Measurements from ENCODE around the gene CCDC40. TPM values are rescaled to one million over a fixed set of nuclear protein-coding genes. Genes with fewer than 3 reads are reported as not detected.

The CCDC40 gene
- total and polyA plus RNA-seq, 2 of the 13 experiments (the other 11 are each of a cell fraction or from before 2014, with no cell fraction given) = 4.1 to 5.5 TPM

DNA sequence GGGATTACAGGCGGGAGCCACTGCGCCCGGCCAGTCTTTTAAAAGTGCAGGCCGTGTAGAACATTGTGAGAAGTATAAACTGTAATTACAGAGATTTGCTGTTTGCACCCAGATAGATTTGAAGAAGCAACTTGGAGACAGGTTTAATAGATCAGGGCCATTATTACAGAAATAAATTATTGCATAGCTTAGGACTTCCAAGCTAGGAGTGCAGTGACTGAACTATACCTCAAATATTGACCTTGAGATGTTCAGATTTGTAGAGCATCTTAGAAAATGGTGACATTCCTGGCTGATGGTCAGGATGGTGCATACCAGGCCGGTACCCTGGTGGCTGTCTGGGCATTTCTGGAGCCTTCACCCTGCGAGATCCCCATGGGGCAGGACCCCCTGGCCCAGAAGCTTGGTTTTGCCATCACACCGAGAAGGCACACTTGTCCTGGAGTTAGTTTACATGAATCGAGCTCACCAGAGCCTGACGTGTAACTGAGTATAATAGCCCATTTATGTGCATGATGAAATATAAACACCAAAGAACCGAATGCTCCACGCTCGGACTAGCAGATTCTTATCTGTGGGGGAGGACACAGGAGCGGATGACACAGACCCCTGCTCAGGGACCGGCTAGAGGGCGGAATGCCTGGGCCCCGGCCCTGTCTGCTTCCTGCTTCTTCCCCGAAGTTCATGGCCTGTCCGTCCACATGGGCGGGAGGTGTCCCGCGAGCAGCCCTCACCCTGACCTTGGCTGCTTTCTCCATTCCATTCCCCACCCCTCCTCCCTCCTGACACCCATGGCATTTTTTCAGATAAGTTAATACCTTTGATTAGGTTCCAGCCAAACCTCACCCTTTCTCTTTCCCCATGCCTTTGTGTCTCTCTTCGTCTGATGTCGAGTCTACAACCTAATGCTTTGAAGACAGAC lies 32.1 kb downstream of the CCDC40 start (continued):
- TF ChIP-seq, protein P1, sequence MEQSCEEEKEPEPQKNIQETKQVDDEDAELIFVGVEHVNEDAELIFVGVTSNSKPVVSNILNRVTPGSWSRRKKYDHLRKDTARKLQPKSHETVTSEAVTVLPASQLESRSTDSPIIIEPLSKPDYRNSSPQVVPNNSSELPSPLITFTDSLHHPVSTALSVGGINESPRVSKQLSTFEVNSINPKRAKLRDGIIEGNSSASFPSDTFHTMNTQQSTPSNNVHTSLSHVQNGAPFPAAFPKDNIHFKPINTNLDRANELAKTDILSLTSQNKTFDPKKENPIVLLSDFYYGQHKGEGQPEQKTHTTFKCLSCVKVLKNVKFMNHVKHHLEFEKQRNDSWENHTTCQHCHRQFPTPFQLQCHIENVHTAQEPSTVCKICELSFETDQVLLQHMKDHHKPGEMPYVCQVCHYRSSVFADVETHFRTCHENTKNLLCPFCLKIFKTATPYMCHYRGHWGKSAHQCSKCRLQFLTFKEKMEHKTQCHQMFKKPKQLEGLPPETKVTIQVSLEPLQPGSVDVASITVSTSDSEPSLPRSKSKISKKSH (CRISPR knock-in tag; IDR thresholded peaks at IDR 0.05; ENCODE audit: borderline replicate concordance) = peak; percentile 78
- no peak for TF ChIP-seq ZFP37 (CRISPR knock-in tag; IDR thresholded peaks at IDR 0.05; ENCODE audit: borderline replicate concordance)
- 0 out of 4 replicates have a peak, but pooled peaks of 1 of the 2 experiments have one; percentile 29 for TF ChIP-seq KLF16 (CRISPR knock-in tag; IDR thresholded peaks at IDR 0.05)
- TF ChIP-seq ZBTB38 (CRISPR knock-in tag; IDR thresholded peaks at IDR 0.05) = peak; percentile 12; the same call in 1 of the 2 replicates
- peak; percentile 38; the same call in 1 of the 2 replicates for TF ChIP-seq KAT8 (CRISPR knock-in tag; IDR thresholded peaks at IDR 0.05)
- TF ChIP-seq, protein P2, sequence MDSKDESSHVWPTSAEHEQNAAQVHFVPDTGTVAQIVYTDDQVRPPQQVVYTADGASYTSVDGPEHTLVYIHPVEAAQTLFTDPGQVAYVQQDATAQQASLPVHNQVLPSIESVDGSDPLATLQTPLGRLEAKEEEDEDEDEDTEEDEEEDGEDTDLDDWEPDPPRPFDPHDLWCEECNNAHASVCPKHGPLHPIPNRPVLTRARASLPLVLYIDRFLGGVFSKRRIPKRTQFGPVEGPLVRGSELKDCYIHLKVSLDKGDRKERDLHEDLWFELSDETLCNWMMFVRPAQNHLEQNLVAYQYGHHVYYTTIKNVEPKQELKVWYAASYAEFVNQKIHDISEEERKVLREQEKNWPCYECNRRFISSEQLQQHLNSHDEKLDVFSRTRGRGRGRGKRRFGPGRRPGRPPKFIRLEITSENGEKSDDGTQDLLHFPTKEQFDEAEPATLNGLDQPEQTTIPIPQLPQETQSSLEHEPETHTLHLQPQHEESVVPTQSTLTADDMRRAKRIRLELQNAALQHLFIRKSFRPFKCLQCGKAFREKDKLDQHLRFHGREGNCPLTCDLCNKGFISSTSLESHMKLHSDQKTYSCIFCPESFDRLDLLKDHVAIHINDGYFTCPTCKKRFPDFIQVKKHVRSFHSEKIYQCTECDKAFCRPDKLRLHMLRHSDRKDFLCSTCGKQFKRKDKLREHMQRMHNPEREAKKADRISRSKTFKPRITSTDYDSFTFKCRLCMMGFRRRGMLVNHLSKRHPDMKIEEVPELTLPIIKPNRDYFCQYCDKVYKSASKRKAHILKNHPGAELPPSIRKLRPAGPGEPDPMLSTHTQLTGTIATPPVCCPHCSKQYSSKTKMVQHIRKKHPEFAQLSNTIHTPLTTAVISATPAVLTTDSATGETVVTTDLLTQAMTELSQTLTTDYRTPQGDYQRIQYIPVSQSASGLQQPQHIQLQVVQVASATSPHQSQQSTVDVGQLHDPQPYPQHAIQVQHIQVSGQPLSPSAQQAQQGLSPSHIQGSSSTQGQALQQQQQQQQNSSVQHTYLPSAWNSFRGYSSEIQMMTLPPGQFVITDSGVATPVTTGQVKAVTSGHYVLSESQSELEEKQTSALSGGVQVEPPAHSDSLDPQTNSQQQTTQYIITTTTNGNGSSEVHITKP (CRISPR knock-in tag; IDR thresholded peaks at IDR 0.05; ENCODE audit: low read depth) = peak; percentile 91
- TF ChIP-seq, protein P3, sequence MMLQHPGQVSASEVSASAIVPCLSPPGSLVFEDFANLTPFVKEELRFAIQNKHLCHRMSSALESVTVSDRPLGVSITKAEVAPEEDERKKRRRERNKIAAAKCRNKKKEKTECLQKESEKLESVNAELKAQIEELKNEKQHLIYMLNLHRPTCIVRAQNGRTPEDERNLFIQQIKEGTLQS (CRISPR knock-in tag; IDR thresholded peaks at IDR 0.05) = 0 out of 2 replicates have a peak, but pooled peaks have one; percentile 61
- peak; percentile 66 for TF ChIP-seq PHF21A (CRISPR knock-in tag; IDR thresholded peaks at IDR 0.05)
- TF ChIP-seq LCORL (IDR thresholded peaks at IDR 0.05) = no peak
- peak; percentile 61; the same call in 1 of the 2 replicates for TF ChIP-seq LCORL (CRISPR knock-in tag; IDR thresholded peaks at IDR 0.05)
- TF ChIP-seq, protein P4, sequence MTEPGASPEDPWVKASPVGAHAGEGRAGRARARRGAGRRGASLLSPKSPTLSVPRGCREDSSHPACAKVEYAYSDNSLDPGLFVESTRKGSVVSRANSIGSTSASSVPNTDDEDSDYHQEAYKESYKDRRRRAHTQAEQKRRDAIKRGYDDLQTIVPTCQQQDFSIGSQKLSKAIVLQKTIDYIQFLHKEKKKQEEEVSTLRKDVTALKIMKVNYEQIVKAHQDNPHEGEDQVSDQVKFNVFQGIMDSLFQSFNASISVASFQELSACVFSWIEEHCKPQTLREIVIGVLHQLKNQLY (CRISPR knock-in tag; IDR thresholded peaks at IDR 0.05) = no peak
- TF ChIP-seq SRSF1 (optimal IDR thresholded peaks at IDR 0.05; ENCODE audit: low read depth, low read length) = no peak
- TF ChIP-seq GABPB1 (CRISPR knock-in tag; IDR thresholded peaks at IDR 0.05) = peak; percentile 60
- 0 out of 2 replicates have a peak, but pooled peaks have one; percentile 2 for TF ChIP-seq ZNF773 (CRISPR knock-in tag; IDR thresholded peaks at IDR 0.05; ENCODE audit: borderline replicate concordance)
- peak; percentile 26 for TF ChIP-seq CCAR2 (optimal IDR thresholded peaks at IDR 0.05; ENCODE audit: low read depth, low read length)
- 0 out of 2 replicates have a peak, but pooled peaks have one; percentile 58 for TF ChIP-seq ZFP82 (CRISPR knock-in tag; IDR thresholded peaks at IDR 0.05; ENCODE audit: borderline replicate concordance)
- no peak for TF ChIP-seq SIN3B (IDR thresholded peaks at IDR 0.05; ENCODE audit: low read length)
- 0 out of 2 replicates have a peak, but pooled peaks have one; percentile 43 for TF ChIP-seq REPIN1 (CRISPR knock-in tag; IDR thresholded peaks at IDR 0.05; ENCODE audit: borderline replicate concordance, low read depth)
- TF ChIP-seq CENPT (CRISPR knock-in tag; IDR thresholded peaks at IDR 0.05; ENCODE audit: low read depth) = no peak
- TF ChIP-seq, protein P5, sequence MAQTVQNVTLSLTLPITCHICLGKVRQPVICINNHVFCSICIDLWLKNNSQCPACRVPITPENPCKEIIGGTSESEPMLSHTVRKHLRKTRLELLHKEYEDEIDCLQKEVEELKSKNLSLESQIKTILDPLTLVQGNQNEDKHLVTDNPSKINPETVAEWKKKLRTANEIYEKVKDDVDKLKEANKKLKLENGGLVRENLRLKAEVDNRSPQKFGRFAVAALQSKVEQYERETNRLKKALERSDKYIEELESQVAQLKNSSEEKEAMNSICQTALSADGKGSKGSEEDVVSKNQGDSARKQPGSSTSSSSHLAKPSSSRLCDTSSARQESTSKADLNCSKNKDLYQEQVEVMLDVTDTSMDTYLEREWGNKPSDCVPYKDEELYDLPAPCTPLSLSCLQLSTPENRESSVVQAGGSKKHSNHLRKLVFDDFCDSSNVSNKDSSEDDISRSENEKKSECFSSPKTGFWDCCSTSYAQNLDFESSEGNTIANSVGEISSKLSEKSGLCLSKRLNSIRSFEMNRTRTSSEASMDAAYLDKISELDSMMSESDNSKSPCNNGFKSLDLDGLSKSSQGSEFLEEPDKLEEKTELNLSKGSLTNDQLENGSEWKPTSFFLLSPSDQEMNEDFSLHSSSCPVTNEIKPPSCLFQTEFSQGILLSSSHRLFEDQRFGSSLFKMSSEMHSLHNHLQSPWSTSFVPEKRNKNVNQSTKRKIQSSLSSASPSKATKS (CRISPR knock-in tag; IDR thresholded peaks at IDR 0.05) = no peak
